Testis (tissue), 3 donors: ENCODE results near the gene EXOC3L4. TPM values are rescaled to one million over a fixed set of nuclear protein-coding genes. Genes with fewer than 3 reads are reported as not detected.

Source experiments
- DNase-seq: peaks from one replicate; pipeline ENCODE4 v3.0.0-alpha.2; 2019
- H3K27ac ChIP-seq, 2 donors: fragments of 200-600 bp; sonication (generic); one replicate each; pipeline ENCODE4 v1.5.1; 2019
- H3K27me3 ChIP-seq: fragments of 200-600 bp; sonication (generic); one replicate; pipeline ENCODE4 v1.5.1; 2019
- H3K36me3 ChIP-seq: fragments of 200-600 bp; sonication (generic); one replicate; pipeline ENCODE4 v1.5.1; 2017; ENCODE audit warnings: low read depth; ENCODE audit errors: missing control alignments
- H3K4me1 ChIP-seq: fragments of 200-600 bp; sonication (generic); one replicate; pipeline ENCODE4 v1.5.1; 2019
- H3K4me3 ChIP-seq, 2 donors: fragments of 200-600 bp; sonication (generic); one replicate each; pipeline ENCODE4 v1.5.1; 2017 to 2019
- H3K9me3 ChIP-seq: fragments of 200-600 bp; sonication (generic); one replicate; pipeline ENCODE4 v1.5.1; 2017
- POLR2A ChIP-seq: fragments of 450-650 bp; IDR thresholded peaks from one replicate; pipeline ENCODE4 v1.6.1; 2017; ENCODE audit warnings: antibody characterized with exemption, mild to moderate bottlenecking, moderate library complexity
- WGBS, 2 donors: methylation state at CpG; one replicate each; pipeline ENCODE4 v1.1.5; 2018; 5-methylcytosine and 5-hydroxymethylcytosine counted together
- intact Hi-C: fragments of 100-400 bp; cut with DNase I; formaldehyde crosslinking; loops from one replicate; pipeline ENCODE4 v1.15.1; 2023; ENCODE audit warnings: low total_unique reads
- polyA plus RNA-seq: library from polyadenylated mRNA; stranded (reverse); fragments of 350-450 nt; fragmentation: Illumina TruSeq; extraction: RNeasy Lipid Tissue Mini Kit (QIAGEN cat#74804); gene quantifications from one replicate; pipeline ENCODE4 v1.2.3, GENCODE V29; 2014; ENCODE audit warnings: low read depth, low replicate concordance; ENCODE audit not compliant: insufficient read depth
- total RNA-seq, 2 donors: library from RNA; depleted of rRNA; stranded (reverse); fragments of >200 nt; gene quantifications; one replicate each; pipeline ENCODE4 v1.2.3, GENCODE V29; 2016
- TF ChIP-seq, protein P1 (sequence below), 3 experiments: fragments of 450-650 bp in 2 of 3; fragments of 200-600 bp in 1 of 3; sonication (generic) in 1 of 3; IDR thresholded peaks; one replicate each; pipeline ENCODE4 v1.5.1; 2016 to 2019; ENCODE audit warnings: antibody characterized with exemption in 3 of 3, mild to moderate bottlenecking in 2 of 3, moderate library complexity in 1 of 3

The EXOC3L4 gene
- total and polyA plus RNA-seq, 3 donors from 2014 or later = 1.0 to 2.4 (median 2.4) TPM

DNA sequence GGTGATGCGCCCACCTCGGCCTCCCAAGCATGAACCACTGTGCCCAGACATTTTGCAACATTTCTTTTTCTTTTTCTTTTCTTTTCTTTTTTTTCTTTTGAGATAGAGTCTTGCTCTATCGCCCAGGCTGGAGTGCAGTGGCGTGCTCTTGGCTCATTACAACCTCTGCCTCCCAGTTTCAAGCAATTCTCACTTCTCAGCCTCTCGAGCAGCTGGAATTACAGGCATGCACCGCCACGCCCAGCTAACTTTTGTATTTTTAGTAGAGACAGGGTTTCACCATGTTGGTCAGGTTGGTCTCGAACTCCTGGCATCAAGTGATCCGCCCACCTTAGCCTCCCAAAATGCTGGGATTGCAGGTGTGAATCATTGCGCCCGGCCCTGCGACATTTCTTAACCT lies 29.5 kb upstream of the EXOC3L4 start:
- intact Hi-C loops = no loop called here
- TF ChIP-seq, protein P1, sequence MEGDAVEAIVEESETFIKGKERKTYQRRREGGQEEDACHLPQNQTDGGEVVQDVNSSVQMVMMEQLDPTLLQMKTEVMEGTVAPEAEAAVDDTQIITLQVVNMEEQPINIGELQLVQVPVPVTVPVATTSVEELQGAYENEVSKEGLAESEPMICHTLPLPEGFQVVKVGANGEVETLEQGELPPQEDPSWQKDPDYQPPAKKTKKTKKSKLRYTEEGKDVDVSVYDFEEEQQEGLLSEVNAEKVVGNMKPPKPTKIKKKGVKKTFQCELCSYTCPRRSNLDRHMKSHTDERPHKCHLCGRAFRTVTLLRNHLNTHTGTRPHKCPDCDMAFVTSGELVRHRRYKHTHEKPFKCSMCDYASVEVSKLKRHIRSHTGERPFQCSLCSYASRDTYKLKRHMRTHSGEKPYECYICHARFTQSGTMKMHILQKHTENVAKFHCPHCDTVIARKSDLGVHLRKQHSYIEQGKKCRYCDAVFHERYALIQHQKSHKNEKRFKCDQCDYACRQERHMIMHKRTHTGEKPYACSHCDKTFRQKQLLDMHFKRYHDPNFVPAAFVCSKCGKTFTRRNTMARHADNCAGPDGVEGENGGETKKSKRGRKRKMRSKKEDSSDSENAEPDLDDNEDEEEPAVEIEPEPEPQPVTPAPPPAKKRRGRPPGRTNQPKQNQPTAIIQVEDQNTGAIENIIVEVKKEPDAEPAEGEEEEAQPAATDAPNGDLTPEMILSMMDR (IDR thresholded peaks at IDR 0.05) = no peak
- no peak for TF ChIP-seq POLR2A
- no peaks in the 10 kb centered on the region for H3K27me3 ChIP-seq
- WGBS, 2 donors = 90 to 93% methylated on average over 12 of the region's 12 CpGs
- no peaks in the 10 kb centered on the region for H3K9me3 ChIP-seq
- H3K4me1 ChIP-seq = peaks cover 5% of the 10 kb centered on the region
- H3K36me3 ChIP-seq = no peaks in the 10 kb centered on the region
- H3K4me3 ChIP-seq = no peak overlapping the region
- DNase-seq = no peak
- H3K27ac ChIP-seq = no peak overlapping the region

GRCh38 chr14:103065861-103066260 lies 28.7 kb upstream of the EXOC3L4 start:
- H3K4me3 ChIP-seq = no peak overlapping the region
- no peaks in the 10 kb centered on the region for H3K27me3 ChIP-seq
- no peak for TF ChIP-seq POLR2A
- TF ChIP-seq, protein P1 (IDR thresholded peaks at IDR 0.05) = no peak
- H3K27ac ChIP-seq = no peak overlapping the region
- intact Hi-C loops = no loop called here
- H3K36me3 ChIP-seq = no peaks in the 10 kb centered on the region
- DNase-seq = no peak
- H3K4me1 ChIP-seq = peaks cover 5% of the 10 kb centered on the region
- H3K9me3 ChIP-seq = no peaks in the 10 kb centered on the region
- WGBS, 2 donors = 74 to 83% methylated on average over 7 of the region's 7 CpGs

DNA sequence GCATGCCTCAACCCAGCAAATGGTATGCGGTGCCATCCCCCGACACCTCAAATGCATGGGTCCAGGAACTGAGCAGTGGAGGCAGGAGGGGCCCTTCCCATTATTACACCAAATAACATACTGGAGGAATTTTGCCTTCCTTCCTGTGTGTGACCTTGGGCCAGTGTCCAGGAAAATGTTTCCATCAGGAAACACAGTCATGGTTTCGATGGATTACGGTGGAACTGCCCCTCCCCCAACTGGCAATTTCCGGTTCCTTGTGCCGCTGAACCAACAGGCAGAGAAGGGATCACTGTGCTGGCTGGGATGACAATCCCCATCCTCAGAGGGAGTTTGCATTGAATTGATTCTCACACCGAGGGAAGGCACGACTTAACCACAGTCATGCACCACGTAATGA lies 28.1 kb upstream of the EXOC3L4 start:
- intact Hi-C loops = no loop called here
- WGBS, 2 donors = 79% methylated on average over 9 of the region's 9 CpGs

GRCh38 chr14:103067231-103067954 lies 27.1 kb upstream of the EXOC3L4 start:
- no peak overlapping the region for H3K4me3 ChIP-seq
- WGBS, 2 donors = 70 to 73% methylated on average over 8 of the region's 8 CpGs
- DNase-seq = no peak
- H3K4me1 ChIP-seq = peaks cover 13% of the 10 kb centered on the region
- intact Hi-C loops = no loop called here
- no peaks in the 10 kb centered on the region for H3K36me3 ChIP-seq
- H3K9me3 ChIP-seq = no peaks in the 10 kb centered on the region
- no peak overlapping the region for H3K27ac ChIP-seq
- H3K27me3 ChIP-seq = no peaks in the 10 kb centered on the region
- TF ChIP-seq, protein P1 (IDR thresholded peaks at IDR 0.05) = no peak

More for the DNA sequence above, 28.1 kb upstream of the EXOC3L4 start:
- H3K4me3 ChIP-seq = no peak overlapping the region
- no peaks in the 10 kb centered on the region for H3K9me3 ChIP-seq
- H3K4me1 ChIP-seq = peaks cover 8% of the 10 kb centered on the region
- H3K27ac ChIP-seq = no peak overlapping the region
- no peaks in the 10 kb centered on the region for H3K36me3 ChIP-seq
- no peak for TF ChIP-seq POLR2A
- TF ChIP-seq, protein P1 (IDR thresholded peaks at IDR 0.05) = no peak
- no peak for DNase-seq
- no peaks in the 10 kb centered on the region for H3K27me3 ChIP-seq
